HEK293 (cell line): ENCODE data around the gene COQ4.

Source experiments
- GFI1B ChIP-seq: fragments of 450-650 bp; formaldehyde crosslinking; IDR thresholded peaks from 2 replicates; pipeline ENCODE4 v1.5.1; 2016; ENCODE audit warnings: missing biosample characterization, missing genetic modification characterization
- GLIS2 ChIP-seq: fragments of 450-650 bp; formaldehyde crosslinking; IDR thresholded peaks from 2 replicates; pipeline ENCODE4 v1.5.1; 2016; ENCODE audit warnings: missing biosample characterization, missing genetic modification characterization
- KLF1 ChIP-seq: fragments of 450-650 bp; formaldehyde crosslinking; IDR thresholded peaks from 2 replicates; pipeline ENCODE4 v1.5.1; 2016; ENCODE audit warnings: missing biosample characterization, missing genetic modification characterization
- MZF1 ChIP-seq: fragments of 450-650 bp; formaldehyde crosslinking; IDR thresholded peaks from 2 replicates; pipeline ENCODE4 v1.5.1; 2017; ENCODE audit warnings: missing biosample characterization, missing genetic modification characterization, borderline replicate concordance
- PATZ1 ChIP-seq: fragments of 450-650 bp; formaldehyde crosslinking; IDR thresholded peaks from 2 replicates; pipeline ENCODE4 v1.5.1; 2016; ENCODE audit warnings: missing biosample characterization, missing genetic modification characterization
- PRDM2 ChIP-seq: fragments of 450-650 bp; formaldehyde crosslinking; IDR thresholded peaks from 2 replicates; pipeline ENCODE4 v1.5.1; 2016; ENCODE audit warnings: missing biosample characterization, missing genetic modification characterization, borderline replicate concordance
- YY2 ChIP-seq: fragments of 450-650 bp; formaldehyde crosslinking; IDR thresholded peaks from 2 replicates; pipeline ENCODE4 v1.5.1; 2016; ENCODE audit warnings: missing biosample characterization, missing genetic modification characterization
- ZBTB44 ChIP-seq: fragments of 450-650 bp; IDR thresholded peaks from 2 replicates; pipeline ENCODE4 v1.5.1; 2018; ENCODE audit warnings: missing biosample characterization, mild to moderate bottlenecking, missing genetic modification characterization
- ZBTB7A ChIP-seq: fragments of 450-650 bp; formaldehyde crosslinking; IDR thresholded peaks from 2 replicates; pipeline ENCODE4 v1.5.1; 2016; ENCODE audit warnings: low read depth, missing biosample characterization, missing genetic modification characterization
- ZFP3 ChIP-seq: fragments of 450-650 bp; formaldehyde crosslinking; IDR thresholded peaks from 2 replicates; pipeline ENCODE4 v1.5.1; 2016; ENCODE audit warnings: low read depth, missing biosample characterization, missing genetic modification characterization
- ZNF112 ChIP-seq: fragments of 450-650 bp; formaldehyde crosslinking; IDR thresholded peaks from 2 replicates; pipeline ENCODE4 v1.5.0; 2017; ENCODE audit warnings: missing biosample characterization, missing genetic modification characterization
- ZNF274 ChIP-seq, 2 experiments: fragments of 200-500 bp in 1 of 2; fragments of 450-650 bp in 1 of 2; sonication (Bioruptor generic) in 1 of 2; formaldehyde crosslinking in 1 of 2; IDR thresholded peaks; 2 replicates each; pipeline versions ENCODE4 v1.5.1 to v1.6.1; 2014 to 2016; ENCODE audit warnings: borderline replicate concordance in 1 of 2, inconsistent platforms in 1 of 2, low read length in 1 of 2, missing biosample characterization in 1 of 2, missing genetic modification characterization in 1 of 2
- ZNF433 ChIP-seq: fragments of 450-650 bp; formaldehyde crosslinking; IDR thresholded peaks from 2 replicates; pipeline ENCODE4 v1.5.1; 2016; ENCODE audit warnings: missing biosample characterization, missing genetic modification characterization, low read depth
- ZNF449 ChIP-seq: fragments of 450-650 bp; formaldehyde crosslinking; IDR thresholded peaks from 2 replicates; pipeline ENCODE4 v1.5.1; 2017; ENCODE audit warnings: missing biosample characterization, mild to moderate bottlenecking, missing genetic modification characterization, moderate library complexity
- ZNF501 ChIP-seq: fragments of 450-650 bp; formaldehyde crosslinking; IDR thresholded peaks from 2 replicates; pipeline ENCODE4 v1.5.1; 2016; ENCODE audit warnings: missing biosample characterization, missing genetic modification characterization
- ZNF623 ChIP-seq: fragments of 450-650 bp; formaldehyde crosslinking; IDR thresholded peaks from 2 replicates; pipeline ENCODE4 v1.5.1; 2016; ENCODE audit warnings: missing biosample characterization, missing genetic modification characterization
- ZNF658 ChIP-seq: fragments of 450-650 bp; formaldehyde crosslinking; IDR thresholded peaks from 2 replicates; pipeline ENCODE4; 2016; ENCODE audit warnings: missing biosample characterization, missing genetic modification characterization
- ZNF692 ChIP-seq: fragments of 450-650 bp; formaldehyde crosslinking; IDR thresholded peaks from 2 replicates; pipeline ENCODE4 v1.5.1; 2016; ENCODE audit warnings: missing biosample characterization, missing genetic modification characterization
- ZNF843 ChIP-seq: fragments of 450-650 bp; formaldehyde crosslinking; IDR thresholded peaks from 2 replicates; pipeline ENCODE4 v1.5.1; 2016; ENCODE audit warnings: missing biosample characterization, missing genetic modification characterization
- ZSCAN18 ChIP-seq: fragments of 450-650 bp; formaldehyde crosslinking; IDR thresholded peaks from 2 replicates; pipeline ENCODE4 v1.5.1; 2016; ENCODE audit warnings: missing biosample characterization, missing genetic modification characterization

COQ4 gene

GRCh38 chr9:128275198-128276007 lies 47.2 kb upstream of the COQ4 start, which contains the start of gene GOLGA2 (continued):
- TF ChIP-seq PATZ1 (peak; percentile 36; the same call in 1 of the 2 replicates), ZNF843 (tag by site-specific recombination) (no peak), ZNF274 (IDR thresholded peaks at IDR 0.05; ENCODE audit: low read length) (no peak), ZNF274 (tag by site-specific recombination; IDR thresholded peaks at IDR 0.05; ENCODE audit: borderline replicate concordance) (no peak), ZNF433 (no peak), ZNF658 (tag by site-specific recombination) (no peak), ZSCAN18 (tag by site-specific recombination) (no peak), ZNF501 (no peak), ZNF692 (tag by site-specific recombination) (no peak), MZF1 (tag by site-specific recombination) (no peak), ZFP3 (tag by site-specific recombination) (no peak), ZBTB44 (tag by site-specific recombination) (no peak), ZBTB7A (no peak), GLIS2 (peak; percentile 77), ZNF623 (tag by site-specific recombination) (no peak), ZNF112 (tag by site-specific recombination) (no peak), ZNF449 (tag by site-specific recombination) (no peak), PRDM2 (tag by site-specific recombination) (no peak), KLF1 (no peak), YY2 (tag by site-specific recombination) (no peak), GFI1B (tag by site-specific recombination) (no peak)
